ENCODE measurements around the gene SLC6A1. TPM values are rescaled to one million over a fixed set of nuclear protein-coding genes. Genes with fewer than 3 reads are reported as not detected.

The SLC6A1 gene
- total RNA-seq, 6 experiments from 2014 or later, result 14.5 to 70.1 (median 37.3) TPM

- intact Hi-C loops (cut with DNase I), result no loop called here
- WGBS (ENCODE audit: insufficient coverage, low coverage, low lambda C conversion rate, missing lambda C conversion rate), result 90% methylated on average over 7 of the region's 11 CpGs
Observed at GRCh38 chr3:11037976-11038375, 45.4 kb downstream of the SLC6A1 start.

GRCh38 chr3:11045536-11045935, 53.0 kb downstream of the SLC6A1 start:
- Histone ChIP-seq H3K4me1 (no peaks in the 10 kb centered on the region), H3K27ac (no peak overlapping the region), H3K36me3 (no peaks in the 10 kb centered on the region), H3K9me3 (no peaks in the 10 kb centered on the region), H3K4me3 (no peak overlapping the region), H3K27me3 (no peaks in the 10 kb centered on the region)
- no peak for DNase-seq
- no peak for ATAC-seq
- intact Hi-C loops (cut with DNase I), result no loop called here
- TF ChIP-seq POLR2A (IDR thresholded peaks at IDR 0.05) (no peak), CTCF (IDR thresholded peaks at IDR 0.05) (no peak)
- WGBS (ENCODE audit: insufficient coverage, low coverage, low lambda C conversion rate, missing lambda C conversion rate), result 69% methylated on average over 4 of the region's 5 CpGs

More at GRCh38 chr3:11037976-11038375, 45.4 kb downstream of the SLC6A1 start:
- H3K36me3 ChIP-seq, result peaks cover 0 to 18% (median 7%) of the 10 kb centered on the region in 4 donors
- H3K4me3 ChIP-seq, result no peak overlapping the region
- H3K27me3 ChIP-seq, result no peaks in the 10 kb centered on the region
- no peak for DNase-seq
- no peaks in the 10 kb centered on the region for H3K4me1 ChIP-seq
- TF ChIP-seq CTCF (IDR thresholded peaks at IDR 0.05) (no peak), POLR2A (IDR thresholded peaks at IDR 0.05) (no peak)
- no peak overlapping the region for H3K27ac ChIP-seq
- ATAC-seq, result no peak
- no peaks in the 10 kb centered on the region for H3K9me3 ChIP-seq

GRCh38 chr3:11047500-11047899, 55.0 kb downstream of the SLC6A1 start:
- ATAC-seq (no peak), DNase-seq (no peak)
- H3K9me3 ChIP-seq, result no peaks in the 10 kb centered on the region
- no peak overlapping the region for H3K4me3 ChIP-seq
- no peaks in the 10 kb centered on the region for H3K36me3 ChIP-seq
- no peaks in the 10 kb centered on the region for H3K27me3 ChIP-seq
- no peak overlapping the region for H3K27ac ChIP-seq
- 88% methylated on average over 2 of the region's 2 CpGs for WGBS (ENCODE audit: insufficient coverage, low coverage, low lambda C conversion rate, missing lambda C conversion rate)
- H3K4me1 ChIP-seq, result no peaks in the 10 kb centered on the region
- intact Hi-C loops (cut with DNase I), result no loop called here
- TF ChIP-seq POLR2A (IDR thresholded peaks at IDR 0.05) (no peak), CTCF (IDR thresholded peaks at IDR 0.05) (no peak)

GRCh38 chr3:11050666-11051323, 58.2 kb downstream of the SLC6A1 start:
- DNase-seq (no peak), ATAC-seq (no peak)
- TF ChIP-seq POLR2A (IDR thresholded peaks at IDR 0.05), result no peak
- no peak for TF ChIP-seq CTCF (IDR thresholded peaks at IDR 0.05)
- Histone ChIP-seq H3K27me3 (no peaks in the 10 kb centered on the region), H3K36me3 (no peaks in the 10 kb centered on the region), H3K4me3 (no peak overlapping the region), H3K9me3 (no peaks in the 10 kb centered on the region), H3K27ac (no peak overlapping the region), H3K4me1 (no peaks in the 10 kb centered on the region)
- intact Hi-C loops (cut with DNase I), result loop anchor here in 1 of 2 donors (10.0 kb wide), 1 partner anchor 296 kb away; no protein-coding TSS in a partner anchor
- 51% methylated on average over 6 of the region's 11 CpGs for WGBS (ENCODE audit: insufficient coverage, low coverage, low lambda C conversion rate, missing lambda C conversion rate)
